IPS-18c (cell line): ENCODE measurements around the gene FOXP3.

Experiments used
- H3K4me3 ChIP-seq: 2 replicates; pipeline ENCODE4 v1.7.0; 2013; ENCODE audit warnings: low read depth, mild to moderate bottlenecking, low read length, moderate library complexity; ENCODE audit not compliant: insufficient read depth
- H3K9me3 ChIP-seq: one replicate; pipeline ENCODE4 v1.6.1; 2013; ENCODE audit warnings: mild to moderate bottlenecking, low read length, moderate library complexity; ENCODE audit not compliant: control insufficient read depth, insufficient read depth

The FOXP3 gene

DNA sequence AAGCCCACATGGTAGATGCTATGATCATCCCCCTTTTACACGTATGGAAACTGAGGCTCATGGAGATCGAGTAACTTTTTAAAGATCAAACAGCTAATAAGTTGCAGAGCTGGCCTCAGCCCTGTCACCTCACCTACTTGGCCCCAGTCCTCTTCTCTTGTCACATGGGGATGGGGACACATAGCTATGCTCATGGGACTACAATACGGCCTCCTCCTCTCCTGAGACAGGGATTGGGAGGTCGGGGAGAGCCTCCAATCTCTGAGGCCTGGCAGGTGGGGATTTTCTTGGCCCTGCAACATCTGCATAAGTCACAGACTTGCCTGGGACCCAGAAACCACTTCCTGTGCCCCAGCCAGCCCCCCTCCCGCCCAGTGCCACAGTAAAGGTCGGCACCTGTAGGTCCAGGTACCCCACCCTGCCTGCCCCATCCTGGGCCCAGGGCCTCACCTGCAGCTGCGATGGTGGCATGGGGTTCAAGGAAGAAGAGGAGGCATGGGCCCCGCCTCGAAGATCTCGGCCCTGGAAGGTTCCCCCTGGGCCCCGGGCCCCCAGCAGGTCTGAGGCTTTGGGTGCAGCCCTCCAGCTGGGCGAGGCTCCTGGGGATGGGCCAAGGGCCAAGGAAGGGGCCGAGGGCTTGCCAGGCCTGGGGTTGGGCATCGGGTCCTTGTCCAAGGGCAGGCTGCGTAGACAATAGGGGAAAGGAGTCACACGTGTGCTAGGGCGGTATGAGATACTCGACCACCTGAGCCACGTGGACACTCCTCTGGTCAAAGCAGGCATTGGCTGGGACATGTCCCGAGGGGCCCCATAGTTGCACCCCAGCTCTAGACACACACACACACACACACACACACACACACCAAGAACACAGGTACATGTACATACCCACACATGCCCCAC, 6.4 kb downstream of the FOXP3 start:
- H3K4me3 ChIP-seq, result no peak overlapping the region
- peaks cover 13% of the 10 kb centered on the region for H3K9me3 ChIP-seq

DNA sequence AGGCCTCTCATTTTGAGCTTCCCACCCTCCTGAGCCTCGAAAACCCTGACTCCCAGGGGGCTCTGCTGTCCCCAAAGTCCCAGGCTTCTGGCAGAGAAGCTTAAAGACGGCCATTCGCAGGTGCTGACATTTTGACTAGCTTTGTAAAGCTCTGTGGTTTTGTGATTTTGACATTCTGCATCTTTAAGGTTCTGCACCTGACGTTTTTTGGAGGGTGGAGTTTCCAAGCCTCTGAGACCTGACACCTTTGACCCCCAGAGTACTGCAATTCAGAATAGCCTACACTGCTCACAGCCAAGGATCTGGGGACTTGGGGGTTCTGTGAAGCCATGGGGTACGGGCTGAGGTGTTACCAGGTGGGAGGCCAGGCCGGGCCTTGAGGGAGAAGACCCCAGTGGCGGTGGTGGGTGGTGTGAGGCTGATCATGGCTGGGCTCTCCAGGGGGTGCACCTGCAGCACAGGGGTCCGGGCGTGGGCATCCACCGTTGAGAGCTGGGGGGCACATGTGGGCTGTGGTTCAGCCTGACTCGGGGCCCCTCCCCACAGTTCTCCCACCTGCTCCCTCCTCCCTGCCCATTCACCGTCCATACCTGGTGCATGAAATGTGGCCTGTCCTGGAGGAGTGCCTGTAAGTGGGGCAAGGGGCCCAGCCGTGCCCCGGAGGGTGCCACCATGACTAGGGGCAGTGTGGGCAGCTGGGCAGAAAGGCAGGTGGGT, 7.3 kb downstream of the FOXP3 start:
- H3K9me3 ChIP-seq, result peaks cover 13% of the 10 kb centered on the region

GRCh38 chrX:49256268-49256995, 8.1 kb downstream of the FOXP3 start:
- H3K9me3 ChIP-seq, result peaks cover 10% of the 10 kb centered on the region
- no peak overlapping the region for H3K4me3 ChIP-seq

More for the DNA sequence above, 7.3 kb downstream of the FOXP3 start:
- H3K4me3 ChIP-seq, result no peak overlapping the region

- peaks cover 9% of the 10 kb centered on the region for H3K9me3 ChIP-seq
- no peak overlapping the region for H3K4me3 ChIP-seq
Measured at GRCh38 chrX:49254639-49255038, 9.9 kb downstream of the FOXP3 start.

DNA sequence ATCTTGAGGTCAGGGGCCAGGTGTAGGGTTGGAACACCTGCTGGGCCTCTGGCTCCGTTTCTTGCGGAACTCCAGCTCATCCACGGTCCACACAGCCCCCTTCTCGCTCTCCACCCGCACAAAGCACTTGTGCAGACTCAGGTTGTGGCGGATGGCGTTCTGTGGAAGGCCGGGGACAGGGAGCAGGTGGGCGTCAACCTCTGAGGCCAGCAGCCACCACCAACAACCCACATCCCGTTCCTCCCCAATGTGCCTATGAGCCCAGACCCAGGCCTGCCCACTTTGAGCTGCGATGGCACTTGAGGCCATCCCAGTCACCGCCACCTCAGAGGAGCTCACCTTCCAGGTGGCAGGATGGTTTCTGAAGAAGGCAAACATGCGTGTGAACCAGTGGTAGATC, 13.2 kb downstream of the FOXP3 start:
- H3K4me3 ChIP-seq, result no peak overlapping the region
- peaks cover 12% of the 10 kb centered on the region for H3K9me3 ChIP-seq

DNA sequence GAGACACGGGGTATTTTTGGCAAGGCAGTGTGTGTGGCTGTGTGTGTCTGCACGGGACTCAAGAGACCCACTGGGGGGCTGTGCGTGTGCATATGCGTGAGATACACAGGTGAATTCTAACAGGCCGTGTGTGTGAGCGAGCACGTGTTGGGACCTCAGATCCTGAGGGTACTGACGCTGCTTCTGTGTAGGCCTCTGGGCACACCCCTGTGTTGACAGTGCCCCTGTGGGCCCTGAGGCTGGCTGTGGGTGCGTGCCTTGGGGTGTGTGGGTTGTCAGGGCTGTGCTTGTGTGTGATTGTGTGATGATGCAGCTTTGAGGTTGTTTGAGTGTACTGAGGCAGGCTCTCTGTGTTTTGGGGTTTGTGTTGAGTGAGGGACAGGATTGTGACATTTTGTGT, 13.9 kb downstream of the FOXP3 start:
- no peak overlapping the region for H3K4me3 ChIP-seq
- H3K9me3 ChIP-seq, result peaks cover 12% of the 10 kb centered on the region

DNA sequence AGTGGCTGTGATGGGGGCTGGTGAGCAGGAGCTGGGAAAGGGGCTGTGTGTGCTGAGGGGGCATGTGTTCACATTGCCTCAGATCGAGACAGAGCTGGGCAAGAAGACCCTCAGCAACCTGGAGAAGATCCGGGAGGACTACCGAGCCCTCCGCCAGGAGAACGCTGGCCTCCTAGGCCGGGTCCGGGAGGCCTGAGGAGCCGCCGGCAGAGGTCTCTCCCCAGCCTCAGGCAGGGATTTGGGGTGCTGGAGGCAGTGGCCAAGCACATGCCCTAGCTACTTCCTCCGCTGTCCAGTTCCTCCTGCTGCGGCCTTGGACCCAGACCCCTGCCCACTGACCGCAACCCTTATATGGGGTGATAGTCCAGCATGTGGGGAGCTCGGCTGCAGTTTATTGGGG, 14.4 kb downstream of the FOXP3 start:
- H3K9me3 ChIP-seq, result peaks cover 12% of the 10 kb centered on the region
- no peak overlapping the region for H3K4me3 ChIP-seq

GRCh38 chrX:49249616-49250015, 14.9 kb downstream of the FOXP3 start:
- Histone ChIP-seq H3K4me3 (no peak overlapping the region), H3K9me3 (peaks cover 15% of the 10 kb centered on the region)

DNA sequence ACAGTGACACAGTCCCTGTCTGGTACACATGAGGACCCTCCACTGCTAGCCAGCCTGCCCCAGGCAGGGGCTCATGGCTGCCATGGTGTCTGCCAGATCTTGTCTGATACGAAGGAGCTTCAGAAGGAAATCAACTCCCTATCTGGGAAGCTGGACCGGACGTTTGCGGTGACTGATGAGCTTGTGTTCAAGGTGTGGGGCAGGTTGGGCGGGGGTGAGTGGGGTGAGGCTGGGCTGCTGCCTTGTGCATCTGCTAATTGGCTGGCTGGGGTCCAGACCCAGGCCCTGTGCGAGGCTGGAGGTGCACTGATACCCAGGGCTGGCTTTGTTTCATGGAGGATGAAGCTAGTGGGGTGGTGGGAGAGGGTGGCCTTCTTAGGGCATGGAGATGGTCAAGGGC, 15.4 kb downstream of the FOXP3 start:
- H3K4me3 ChIP-seq, result no peak overlapping the region

GRCh38 chrX:49247916-49248811, 16.3 kb downstream of the FOXP3 start:
- H3K4me3 ChIP-seq, result no peak overlapping the region

More for the DNA sequence above, 15.4 kb downstream of the FOXP3 start:
- peaks cover 15% of the 10 kb centered on the region for H3K9me3 ChIP-seq

GRCh38 chrX:49247346-49247745, 17.2 kb downstream of the FOXP3 start:
- H3K9me3 ChIP-seq, result peaks cover 14% of the 10 kb centered on the region
- H3K4me3 ChIP-seq, result no peak overlapping the region

More at GRCh38 chrX:49247916-49248811, 16.3 kb downstream of the FOXP3 start:
- H3K9me3 ChIP-seq, result peaks cover 13% of the 10 kb centered on the region

DNA sequence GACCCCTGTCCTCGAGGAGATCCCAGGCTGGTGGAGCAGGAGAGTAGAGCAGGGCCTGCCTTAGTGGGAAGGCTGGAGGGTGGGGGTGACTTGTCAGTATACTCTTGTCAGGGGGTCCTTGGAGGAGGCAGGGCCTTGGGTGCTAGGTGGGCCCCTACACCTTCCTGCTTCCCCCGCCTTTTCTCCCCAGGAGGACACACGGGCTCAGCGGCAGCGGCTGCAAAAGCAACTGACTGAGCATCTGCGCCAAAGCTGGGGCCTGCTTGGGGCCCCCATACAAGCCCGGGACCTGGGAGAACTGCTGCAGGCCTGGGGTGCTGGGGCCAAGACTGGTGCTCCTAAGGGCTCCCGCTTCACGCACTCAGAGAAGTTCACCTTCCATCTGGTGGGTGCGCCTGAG, 18.0 kb downstream of the FOXP3 start:
- Histone ChIP-seq H3K4me3 (no peak overlapping the region), H3K9me3 (peaks cover 15% of the 10 kb centered on the region)

DNA sequence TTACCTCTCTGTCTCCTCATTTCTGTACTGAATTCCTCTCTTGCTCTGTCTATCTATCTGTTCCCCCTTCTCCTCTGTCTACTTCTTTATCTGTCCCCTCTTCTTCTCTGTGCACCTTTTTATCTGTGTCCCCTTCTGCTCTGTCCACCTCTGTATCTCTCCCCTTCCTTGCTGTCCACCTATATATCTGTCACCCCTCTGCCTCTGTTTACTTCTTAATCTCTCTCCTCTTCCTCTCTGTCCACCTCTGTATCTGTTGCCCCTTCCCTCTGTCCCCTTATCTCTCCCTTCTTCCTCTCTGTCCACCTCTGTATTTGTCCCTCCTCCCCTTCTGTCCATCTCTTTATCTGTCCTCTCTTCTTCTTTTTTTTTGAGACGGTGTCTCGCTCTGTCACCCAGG, 20.3 kb downstream of the FOXP3 start:
- Histone ChIP-seq H3K9me3 (peaks cover 16% of the 10 kb centered on the region), H3K4me3 (no peak overlapping the region)

DNA sequence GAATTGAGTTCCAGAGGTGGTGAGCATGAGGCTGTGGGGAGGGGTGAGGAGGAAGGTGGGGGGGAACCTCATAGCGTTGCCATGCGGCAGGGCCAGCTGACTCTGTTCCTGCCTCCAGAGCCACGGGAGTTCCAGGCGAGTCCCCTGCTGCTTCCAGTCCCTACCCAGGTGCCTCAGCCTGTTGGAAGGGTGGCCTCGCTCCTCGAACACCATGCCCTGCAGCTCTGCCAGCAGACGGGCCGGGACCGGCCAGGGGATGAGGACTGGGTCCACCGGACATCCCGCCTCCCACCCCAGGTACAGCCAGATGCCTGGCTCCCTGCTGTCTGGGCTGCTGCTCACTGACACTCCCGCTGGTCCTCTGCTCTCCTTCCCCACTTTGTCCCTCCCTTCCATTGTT, 21.3 kb downstream of the FOXP3 start:
- no peak overlapping the region for H3K4me3 ChIP-seq
- peaks cover 16% of the 10 kb centered on the region for H3K9me3 ChIP-seq

DNA sequence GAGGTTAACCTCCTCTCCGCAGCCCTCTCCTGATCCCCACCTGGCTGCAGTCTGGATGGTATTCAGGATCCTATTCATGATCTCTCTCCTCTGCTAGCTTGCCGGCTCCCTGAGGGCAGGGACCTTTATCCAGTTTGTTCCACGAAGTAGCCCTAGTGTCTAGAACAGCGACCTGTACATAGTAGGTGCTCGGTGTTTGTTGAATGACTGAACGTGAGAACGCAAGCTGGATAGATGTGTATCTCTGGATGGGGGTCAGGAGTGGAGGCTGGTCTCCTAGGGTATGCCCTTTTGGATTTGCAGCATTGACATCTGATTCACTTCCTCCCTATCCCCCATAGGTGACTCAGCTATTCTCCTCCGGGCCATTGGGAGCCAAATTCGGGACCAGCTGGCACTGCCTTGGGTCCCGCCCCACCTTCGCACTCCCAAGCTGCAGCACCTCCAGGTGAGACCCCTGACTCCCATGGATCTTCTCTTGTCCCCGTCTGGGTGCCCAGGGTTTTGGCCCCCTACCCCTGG, 21.9 kb downstream of the FOXP3 start:
- Histone ChIP-seq H3K4me3 (no peak overlapping the region), H3K9me3 (peaks cover 15% of the 10 kb centered on the region)

GRCh38 chrX:49238735-49239134, 25.8 kb downstream of the FOXP3 start:
- Histone ChIP-seq H3K4me3 (no peak overlapping the region), H3K9me3 (peaks cover 5% of the 10 kb centered on the region)
